ENCODE measurements around the gene CSRP1.
A peak's percentile ranks its signal among the peaks of the same experiment; 100 is the strongest.

CSRP1 gene

GRCh38 chr1:201507360-201507675 is 395 bp upstream of the CSRP1 start:
- H3K27me3 ChIP-seq (replicated peaks), result no peaks in the 10 kb centered on the region
- H3K27ac ChIP-seq, result peak overlapping the region; percentile 98
- TF ChIP-seq, protein P1, sequence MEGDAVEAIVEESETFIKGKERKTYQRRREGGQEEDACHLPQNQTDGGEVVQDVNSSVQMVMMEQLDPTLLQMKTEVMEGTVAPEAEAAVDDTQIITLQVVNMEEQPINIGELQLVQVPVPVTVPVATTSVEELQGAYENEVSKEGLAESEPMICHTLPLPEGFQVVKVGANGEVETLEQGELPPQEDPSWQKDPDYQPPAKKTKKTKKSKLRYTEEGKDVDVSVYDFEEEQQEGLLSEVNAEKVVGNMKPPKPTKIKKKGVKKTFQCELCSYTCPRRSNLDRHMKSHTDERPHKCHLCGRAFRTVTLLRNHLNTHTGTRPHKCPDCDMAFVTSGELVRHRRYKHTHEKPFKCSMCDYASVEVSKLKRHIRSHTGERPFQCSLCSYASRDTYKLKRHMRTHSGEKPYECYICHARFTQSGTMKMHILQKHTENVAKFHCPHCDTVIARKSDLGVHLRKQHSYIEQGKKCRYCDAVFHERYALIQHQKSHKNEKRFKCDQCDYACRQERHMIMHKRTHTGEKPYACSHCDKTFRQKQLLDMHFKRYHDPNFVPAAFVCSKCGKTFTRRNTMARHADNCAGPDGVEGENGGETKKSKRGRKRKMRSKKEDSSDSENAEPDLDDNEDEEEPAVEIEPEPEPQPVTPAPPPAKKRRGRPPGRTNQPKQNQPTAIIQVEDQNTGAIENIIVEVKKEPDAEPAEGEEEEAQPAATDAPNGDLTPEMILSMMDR (IDR thresholded peaks at IDR 0.05; ENCODE audit: low read depth, low read length, missing control alignments), result no peak
- peaks cover 14% of the 10 kb centered on the region for H3K36me3 ChIP-seq (replicated peaks)
- DNase-seq, result no peak
- in situ Hi-C loops (cut with HindIII; ENCODE audit: low pct_ligation_motif_present, low sequenced_read_pairs), result no loop called here
- peak overlapping the region; percentile 84 for H3K4me3 ChIP-seq (ENCODE audit: low read depth, low read length)

DNA sequence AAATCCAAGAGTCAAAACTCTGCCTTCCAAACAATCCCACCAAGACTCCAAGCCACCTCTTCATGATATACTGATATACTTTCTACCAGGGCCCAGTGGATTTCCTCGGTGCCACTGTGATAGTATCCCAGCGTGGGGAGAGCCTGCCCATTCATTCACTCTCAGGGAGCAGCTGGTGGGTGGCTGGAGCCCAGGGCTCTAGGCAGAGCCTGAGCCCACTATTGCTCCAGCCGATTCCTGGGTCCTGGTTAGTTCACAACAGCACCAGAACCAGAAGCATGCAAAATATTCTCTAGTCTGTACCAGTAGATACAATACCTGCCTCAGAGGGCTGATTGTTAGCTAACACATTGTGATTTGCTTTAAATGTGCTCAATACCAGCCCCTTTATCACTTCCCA is 831 bp downstream of the CSRP1 start:
- Histone ChIP-seq H3K36me3 (replicated peaks) (peaks cover 22% of the 10 kb centered on the region), H3K27ac (peak overlapping the region; percentile 98), H3K27me3 (replicated peaks) (no peaks in the 10 kb centered on the region), H3K4me3 (ENCODE audit: low read depth, low read length) (peak overlapping the region; percentile 84)
- TF ChIP-seq, protein P1 (IDR thresholded peaks at IDR 0.05; ENCODE audit: low read depth, low read length, missing control alignments), result no peak
- DNase-seq, result no peak
- in situ Hi-C loops (cut with HindIII; ENCODE audit: low pct_ligation_motif_present, low sequenced_read_pairs), result no loop called here

GRCh38 chr1:201505503-201505890 is 1.4 kb downstream of the CSRP1 start:
- Histone ChIP-seq H3K27ac (peak overlapping the region; percentile 98), H3K27me3 (replicated peaks) (no peaks in the 10 kb centered on the region), H3K36me3 (replicated peaks) (peaks cover 27% of the 10 kb centered on the region), H3K4me3 (ENCODE audit: low read depth, low read length) (peak overlapping the region; percentile 84)
- DNase-seq, result peak; percentile 66
- TF ChIP-seq, protein P1 (IDR thresholded peaks at IDR 0.05; ENCODE audit: low read depth, low read length, missing control alignments), result peak; percentile 26
- in situ Hi-C loops (cut with HindIII; ENCODE audit: low pct_ligation_motif_present, low sequenced_read_pairs), result no loop called here

GRCh38 chr1:201504799-201505502 is 2.0 kb downstream of the CSRP1 start:
- in situ Hi-C loops (cut with HindIII; ENCODE audit: low pct_ligation_motif_present, low sequenced_read_pairs), result no loop called here
- TF ChIP-seq, protein P1 (IDR thresholded peaks at IDR 0.05; ENCODE audit: low read depth, low read length, missing control alignments), result no peak
- peak overlapping the region; percentile 84 for H3K4me3 ChIP-seq (ENCODE audit: low read depth, low read length)
- H3K36me3 ChIP-seq (replicated peaks), result peaks cover 32% of the 10 kb centered on the region
- no peak for DNase-seq
- no peaks in the 10 kb centered on the region for H3K27me3 ChIP-seq (replicated peaks)
- H3K27ac ChIP-seq, result peak overlapping the region; percentile 98

GRCh38 chr1:201504179-201504631 is 2.7 kb downstream of the CSRP1 start:
- H3K4me3 ChIP-seq (ENCODE audit: low read depth, low read length), result peak overlapping the region; percentile 84
- DNase-seq, result no peak
- TF ChIP-seq, protein P1 (IDR thresholded peaks at IDR 0.05; ENCODE audit: low read depth, low read length, missing control alignments), result no peak
- no peaks in the 10 kb centered on the region for H3K27me3 ChIP-seq (replicated peaks)
- peaks cover 40% of the 10 kb centered on the region for H3K36me3 ChIP-seq (replicated peaks)
- in situ Hi-C loops (cut with HindIII; ENCODE audit: low pct_ligation_motif_present, low sequenced_read_pairs), result no loop called here
- peak overlapping the region; percentile 98 for H3K27ac ChIP-seq
